ENCODE data around the gene GGT5. TPM values are rescaled to one million over a fixed set of nuclear protein-coding genes. Genes with fewer than 3 reads are reported as not detected.
"Not testable (repeated sequence)": the region's sequence is repeated elsewhere in the genome, so short reads cannot be mapped to it uniquely, and the experiment has no call there.

Gene GGT5
- total RNA-seq, 2 donors from 2014 or later: 0.33 to 0.42 TPM

DNA sequence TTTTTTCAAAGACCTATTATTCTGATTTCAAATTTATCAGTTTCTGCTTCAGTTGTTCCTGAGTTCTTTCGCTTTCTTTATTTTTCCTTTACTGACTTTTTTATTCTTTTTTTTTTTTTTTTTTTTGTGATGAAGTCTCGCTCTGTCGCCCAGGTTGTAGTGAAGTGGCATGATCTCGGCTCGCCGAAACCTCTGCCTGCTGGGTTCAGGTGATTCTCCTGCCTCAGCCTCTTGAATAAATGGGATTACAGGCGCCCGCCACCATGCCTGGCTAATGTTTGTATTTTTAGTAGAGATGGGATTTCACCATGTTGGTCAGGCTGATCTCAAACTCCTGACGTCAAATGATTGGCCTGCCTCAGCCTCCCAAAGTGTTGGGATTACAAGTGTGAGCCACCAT, 31.8 kb downstream of the GGT5 start:
- H3K4me1 Mint-ChIP-seq (ENCODE audit: low read depth in 2 of 2); H3K9me3 Mint-ChIP-seq; H3K27ac Mint-ChIP-seq; H3K36me3 Mint-ChIP-seq; H3K4me3 Mint-ChIP-seq; ATAC-seq; H3K27me3 Mint-ChIP-seq; DNase-seq (ENCODE audit: low spot score): not testable (repeated sequence)

DNA sequence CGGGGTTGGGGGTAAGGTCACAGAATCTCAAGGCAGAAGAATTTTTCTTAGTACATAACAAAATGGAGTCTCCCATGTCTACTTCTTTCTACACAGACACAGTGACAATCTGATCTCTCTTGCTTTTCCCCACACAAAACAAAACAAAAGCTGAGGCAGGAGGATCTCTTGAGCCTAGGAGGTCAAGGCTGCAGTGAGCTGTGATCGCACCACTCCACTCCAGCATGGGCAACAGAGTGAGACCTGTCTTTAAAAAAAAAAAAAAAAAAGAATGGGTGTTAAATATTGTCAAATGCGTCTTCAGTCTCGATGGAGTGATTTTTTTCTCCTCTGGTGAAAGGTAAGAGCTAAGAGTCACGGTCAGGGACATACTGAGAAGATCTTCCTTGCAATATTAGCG, 33.2 kb downstream of the GGT5 start:
- peaks cover 13 to 14% of the 10 kb centered on the region in 2 donors for H3K4me1 Mint-ChIP-seq (ENCODE audit: low read depth in 2 of 2)
- DNase-seq (ENCODE audit: low spot score); H3K9me3 Mint-ChIP-seq; ATAC-seq; H3K27ac Mint-ChIP-seq; H3K4me3 Mint-ChIP-seq; H3K36me3 Mint-ChIP-seq; H3K27me3 Mint-ChIP-seq: not testable (repeated sequence)

DNA sequence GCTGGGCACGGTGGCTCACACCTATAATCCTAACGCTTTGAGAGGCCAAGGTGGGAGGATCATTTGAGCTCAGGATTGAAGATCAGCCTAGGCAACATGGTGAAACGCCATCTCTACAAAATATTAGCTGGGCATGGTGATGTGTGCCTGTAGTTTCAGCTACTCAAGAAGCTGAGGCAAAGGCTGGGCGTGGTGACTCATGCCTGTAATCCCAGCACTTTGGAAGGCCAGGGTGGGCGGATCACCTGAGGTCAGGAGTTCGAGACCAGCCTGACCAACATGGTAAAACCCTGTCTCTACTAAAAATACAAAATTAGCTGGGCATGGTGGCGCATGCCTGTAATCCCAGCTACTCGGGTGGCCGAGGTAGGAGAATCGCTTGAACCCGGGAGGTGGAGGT, 34.5 kb downstream of the GGT5 start:
- not testable (repeated sequence) for ATAC-seq; H3K27ac Mint-ChIP-seq; H3K36me3 Mint-ChIP-seq; DNase-seq (ENCODE audit: low spot score); H3K27me3 Mint-ChIP-seq; H3K4me3 Mint-ChIP-seq; H3K9me3 Mint-ChIP-seq
- peaks cover 18 to 20% of the 10 kb centered on the region in 2 donors for H3K4me1 Mint-ChIP-seq (ENCODE audit: low read depth in 2 of 2)

DNA sequence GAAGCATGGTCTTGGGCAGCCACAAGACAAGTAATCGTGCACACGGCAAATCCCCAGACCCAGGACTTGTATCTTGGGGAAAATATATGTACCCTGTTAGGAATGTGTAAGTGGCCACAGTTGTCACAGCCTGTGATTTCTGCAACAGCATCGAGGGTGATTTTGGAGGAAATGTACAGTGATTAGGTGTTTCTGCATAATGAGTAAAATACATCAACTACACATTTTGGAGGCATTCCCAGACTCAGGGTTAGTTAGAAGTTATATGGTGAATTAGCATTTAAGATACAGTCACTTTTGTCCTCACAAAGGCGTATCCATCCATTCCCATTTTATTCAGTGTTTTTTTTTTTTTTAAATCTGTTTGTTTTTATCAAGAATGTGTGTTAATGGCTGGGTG, 35.2 kb downstream of the GGT5 start:
- Mint-ChIP-seq H3K4me3 (no peak overlapping the region), H3K36me3 (no peaks in the 10 kb centered on the region), H3K4me1 (ENCODE audit: low read depth in 2 of 2) (peaks cover 19 to 23% of the 10 kb centered on the region in 2 donors), H3K9me3 (no peaks in the 10 kb centered on the region), H3K27ac (no peak overlapping the region), H3K27me3 (peaks cover 0 to 9% of the 10 kb centered on the region in 2 donors)
- DNase-seq (ENCODE audit: low spot score) (no peak), ATAC-seq (no peak)

DNA sequence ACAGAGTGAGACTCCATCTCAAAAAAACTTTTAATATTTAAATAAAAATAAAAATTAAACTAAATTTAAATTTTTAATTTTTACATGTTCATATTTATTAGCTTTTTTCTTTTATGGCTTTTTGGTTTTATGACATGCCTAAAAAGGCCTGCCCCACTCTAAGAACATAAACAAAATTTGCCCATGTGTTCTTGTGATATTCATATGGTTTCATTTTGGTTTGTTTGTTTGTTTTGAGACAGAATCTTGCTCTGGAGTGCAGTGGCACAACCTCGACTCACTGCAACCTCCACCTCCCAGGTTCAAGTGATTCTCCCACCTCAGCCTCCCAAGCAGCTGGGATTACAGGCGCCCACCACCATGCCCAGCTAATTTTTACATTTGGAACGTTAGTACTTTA, 35.9 kb downstream of the GGT5 start:
- ATAC-seq: no peak
- Mint-ChIP-seq H3K4me3 (no peak overlapping the region), H3K4me1 (ENCODE audit: low read depth in 2 of 2) (peaks cover 19 to 23% of the 10 kb centered on the region in 2 donors), H3K27me3 (peaks cover 0 to 9% of the 10 kb centered on the region in 2 donors), H3K36me3 (no peaks in the 10 kb centered on the region), H3K9me3 (no peaks in the 10 kb centered on the region), H3K27ac (no peak overlapping the region)
- no peak for DNase-seq (ENCODE audit: low spot score)

DNA sequence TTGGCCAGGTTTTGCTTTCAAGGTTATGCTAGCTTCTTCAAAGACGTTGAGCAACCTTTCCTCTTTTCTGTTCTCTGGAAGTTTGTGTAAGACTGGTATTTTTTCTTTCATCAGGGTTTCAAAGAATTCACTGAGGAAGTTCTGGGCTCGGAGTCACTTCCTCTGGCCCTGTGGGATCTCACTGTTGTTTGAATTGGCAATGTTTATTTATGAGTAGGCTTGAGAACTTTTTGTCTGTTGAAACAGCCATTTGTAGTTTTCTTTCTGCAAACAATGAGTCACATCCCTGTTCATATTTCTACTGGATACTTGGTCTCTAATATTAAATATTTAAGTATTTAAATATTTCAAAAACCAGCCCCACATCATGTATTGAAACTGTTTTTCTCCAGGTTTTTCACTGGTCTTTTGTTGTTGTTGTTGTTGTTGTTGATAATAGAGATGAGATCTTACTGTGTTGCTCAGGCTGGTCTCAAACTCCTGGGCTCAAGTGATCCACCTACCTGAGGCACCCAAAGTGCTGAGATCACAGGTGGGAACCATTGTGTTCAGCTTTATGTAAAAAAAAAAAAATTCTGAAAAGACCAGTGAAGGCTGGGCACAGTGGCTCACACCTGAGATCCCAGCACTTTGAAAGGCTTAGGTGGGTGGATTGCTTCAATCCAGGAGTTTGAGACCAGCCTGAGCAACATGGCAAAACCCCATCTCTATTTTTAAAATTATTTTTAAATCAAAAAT, 36.7 kb downstream of the GGT5 start:
- peak overlapping the region; percentile 33 for H3K4me3 Mint-ChIP-seq

DNA sequence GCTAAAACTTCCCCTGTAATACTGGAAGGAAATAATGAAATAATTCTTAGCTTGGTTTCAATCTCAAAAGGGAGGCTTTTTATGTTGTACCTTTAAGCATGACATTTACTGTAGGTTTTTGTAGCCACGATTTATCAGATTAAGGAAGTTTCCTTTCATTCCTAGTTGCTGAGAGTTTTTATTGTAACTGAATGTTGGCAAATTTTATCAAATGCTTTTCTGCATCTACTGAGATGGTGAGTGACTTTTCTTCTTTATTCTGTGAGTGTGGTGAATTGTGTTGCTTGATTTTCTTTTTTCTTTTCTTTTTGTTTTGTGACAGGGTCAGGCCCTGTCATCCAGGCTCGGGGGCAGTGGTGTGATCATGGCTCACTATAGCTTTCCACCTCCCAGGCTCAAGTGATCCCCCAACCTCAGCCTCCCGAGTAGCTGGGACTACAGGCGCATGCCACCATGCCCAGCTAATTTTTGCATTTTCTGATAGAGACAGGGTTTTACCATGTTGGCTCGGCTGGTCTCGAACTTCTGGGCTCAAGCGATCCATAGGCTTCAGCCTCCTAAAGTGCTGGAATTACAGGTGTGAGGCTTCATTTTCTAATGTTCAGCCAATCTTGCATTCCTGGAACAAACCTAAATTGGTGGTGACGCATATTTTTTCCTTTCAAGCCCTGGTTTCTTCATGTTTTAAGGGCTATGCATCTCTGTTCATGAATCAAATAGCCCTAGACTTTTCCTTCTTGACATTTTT, 37.4 kb downstream of the GGT5 start:
- no peak for DNase-seq (ENCODE audit: low spot score)
- H3K4me1 Mint-ChIP-seq (ENCODE audit: low read depth in 2 of 2): peaks cover 19 to 23% of the 10 kb centered on the region in 2 donors
- ATAC-seq: no peak
- H3K27me3 Mint-ChIP-seq: peaks cover 0 to 9% of the 10 kb centered on the region in 2 donors
- peak overlapping the region; percentile 67 to 89 for H3K27ac Mint-ChIP-seq
- H3K9me3 Mint-ChIP-seq: no peaks in the 10 kb centered on the region
- H3K36me3 Mint-ChIP-seq: no peaks in the 10 kb centered on the region
- H3K4me3 Mint-ChIP-seq: peak overlapping the region; percentile 33

More for the DNA sequence above, 36.7 kb downstream of the GGT5 start:
- DNase-seq (ENCODE audit: low spot score): no peak
- Mint-ChIP-seq H3K27me3 (peaks cover 0 to 9% of the 10 kb centered on the region in 2 donors), H3K27ac (peak overlapping the region; percentile 67 to 89), H3K9me3 (no peaks in the 10 kb centered on the region), H3K36me3 (no peaks in the 10 kb centered on the region), H3K4me1 (ENCODE audit: low read depth in 2 of 2) (peaks cover 19 to 23% of the 10 kb centered on the region in 2 donors)
- ATAC-seq: peak; percentile 53 to 84

DNA sequence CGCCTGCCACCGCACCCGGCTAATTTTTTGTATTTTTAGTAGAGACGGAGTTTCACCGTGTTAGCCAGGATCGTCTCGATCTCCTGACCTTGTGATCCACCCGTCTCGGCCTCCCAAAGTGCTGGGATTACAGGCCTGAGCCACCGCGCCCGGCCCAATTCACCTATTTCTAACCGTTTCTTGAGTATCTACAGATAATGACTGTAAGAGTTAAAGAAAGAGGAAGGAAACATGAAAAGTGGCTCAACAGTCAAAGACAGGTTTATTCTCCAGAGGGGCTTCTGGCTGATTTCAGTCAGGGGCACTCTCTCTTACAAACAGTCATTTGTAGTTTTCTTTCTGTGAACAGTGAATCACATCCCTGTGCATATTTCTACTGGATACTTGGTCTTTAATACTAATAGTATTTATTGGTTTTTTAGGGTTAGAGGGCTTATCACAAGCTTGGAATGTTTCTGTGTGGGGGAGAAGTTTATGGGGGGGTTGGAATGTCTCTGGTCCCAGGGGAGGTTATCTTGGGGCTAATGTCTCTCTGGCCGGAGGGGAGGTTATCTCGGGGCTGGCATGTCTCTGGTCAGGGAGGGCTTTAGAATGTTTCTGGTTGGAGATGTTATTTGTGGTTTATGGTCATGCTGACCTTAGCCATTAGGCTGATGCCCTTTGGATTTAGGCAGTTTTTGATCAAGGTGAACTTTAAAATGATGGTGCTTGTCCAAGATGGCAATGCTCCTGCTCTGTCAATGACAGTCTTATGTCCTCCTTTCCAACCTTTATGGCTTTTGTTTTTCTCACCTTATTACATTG, 38.2 kb downstream of the GGT5 start:
- H3K4me3 Mint-ChIP-seq; H3K27me3 Mint-ChIP-seq; H3K9me3 Mint-ChIP-seq; H3K36me3 Mint-ChIP-seq; ATAC-seq; DNase-seq (ENCODE audit: low spot score): not testable (repeated sequence)
- peaks cover 19 to 23% of the 10 kb centered on the region in 2 donors for H3K4me1 Mint-ChIP-seq (ENCODE audit: low read depth in 2 of 2)
- H3K27ac Mint-ChIP-seq: peak overlapping the region; percentile 67 to 89

DNA sequence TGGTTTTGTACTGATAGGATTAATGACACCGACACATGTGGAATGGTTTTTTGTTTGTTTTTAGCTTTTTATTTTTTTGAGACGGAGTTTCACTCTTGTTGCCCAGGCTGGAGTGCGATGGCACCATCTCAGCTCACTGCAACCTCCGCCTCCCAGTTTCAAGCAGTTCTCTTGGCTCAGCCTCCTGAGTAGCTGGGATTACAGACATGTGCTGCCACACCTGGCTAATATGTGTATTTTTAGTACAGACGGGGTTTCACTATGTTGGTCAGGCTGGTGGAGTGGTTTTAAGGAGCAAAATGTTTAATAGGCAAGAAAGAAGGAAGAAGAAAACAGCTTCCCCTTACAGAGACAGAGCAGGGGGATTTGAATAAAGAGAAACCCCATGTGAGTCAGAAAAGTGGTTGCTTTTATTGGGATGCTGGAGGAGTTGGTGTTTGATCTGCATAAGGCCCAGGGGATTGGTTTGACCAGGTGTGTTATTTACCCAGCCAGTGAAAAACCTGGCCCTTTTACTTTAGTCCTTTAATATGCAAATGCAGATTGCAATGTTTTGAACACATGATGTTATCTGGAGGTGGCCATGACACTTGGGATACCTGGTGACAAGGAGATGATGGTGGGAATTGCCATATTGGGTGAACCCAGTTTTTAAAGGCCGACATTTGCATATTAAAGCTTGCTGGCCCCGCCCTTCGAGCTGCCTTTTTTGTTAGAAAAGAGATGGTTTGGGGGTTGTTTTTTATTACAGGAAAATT, 39.3 kb downstream of the GGT5 start:
- H3K4me3 Mint-ChIP-seq: no peak overlapping the region
- peak overlapping the region in 1 of 2 donors; percentile 23 for H3K27ac Mint-ChIP-seq
- no peaks in the 10 kb centered on the region for H3K9me3 Mint-ChIP-seq
- H3K36me3 Mint-ChIP-seq: no peaks in the 10 kb centered on the region
- ATAC-seq: no peak
- peaks cover 19 to 23% of the 10 kb centered on the region in 2 donors for H3K4me1 Mint-ChIP-seq (ENCODE audit: low read depth in 2 of 2)
- no peak for DNase-seq (ENCODE audit: low spot score)
- H3K27me3 Mint-ChIP-seq: peaks cover 0 to 9% of the 10 kb centered on the region in 2 donors

DNA sequence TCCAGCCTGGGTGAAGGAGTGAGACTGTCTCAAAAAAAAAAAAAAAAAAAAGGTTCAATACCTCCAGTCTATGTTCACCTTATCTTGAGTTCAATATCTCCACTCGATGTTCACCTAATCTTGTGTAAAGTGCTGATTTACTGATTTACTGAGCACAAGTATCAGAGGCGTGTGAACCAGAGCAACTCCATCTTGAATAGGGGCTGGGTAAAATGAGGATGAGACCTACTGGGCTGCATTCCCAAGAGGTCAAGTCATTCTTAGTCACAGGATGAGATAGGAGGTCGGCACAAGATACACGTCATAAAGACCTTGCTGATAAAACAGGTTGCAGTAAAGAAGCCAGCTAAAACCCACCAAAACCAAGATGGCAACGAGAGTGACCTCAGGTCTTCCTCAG, 41.0 kb downstream of the GGT5 start:
- H3K36me3 Mint-ChIP-seq; H3K9me3 Mint-ChIP-seq; H3K4me3 Mint-ChIP-seq; ATAC-seq; H3K27ac Mint-ChIP-seq; H3K27me3 Mint-ChIP-seq; DNase-seq (ENCODE audit: low spot score): not testable (repeated sequence)
- H3K4me1 Mint-ChIP-seq (ENCODE audit: low read depth in 2 of 2): peaks cover 19 to 23% of the 10 kb centered on the region in 2 donors

DNA sequence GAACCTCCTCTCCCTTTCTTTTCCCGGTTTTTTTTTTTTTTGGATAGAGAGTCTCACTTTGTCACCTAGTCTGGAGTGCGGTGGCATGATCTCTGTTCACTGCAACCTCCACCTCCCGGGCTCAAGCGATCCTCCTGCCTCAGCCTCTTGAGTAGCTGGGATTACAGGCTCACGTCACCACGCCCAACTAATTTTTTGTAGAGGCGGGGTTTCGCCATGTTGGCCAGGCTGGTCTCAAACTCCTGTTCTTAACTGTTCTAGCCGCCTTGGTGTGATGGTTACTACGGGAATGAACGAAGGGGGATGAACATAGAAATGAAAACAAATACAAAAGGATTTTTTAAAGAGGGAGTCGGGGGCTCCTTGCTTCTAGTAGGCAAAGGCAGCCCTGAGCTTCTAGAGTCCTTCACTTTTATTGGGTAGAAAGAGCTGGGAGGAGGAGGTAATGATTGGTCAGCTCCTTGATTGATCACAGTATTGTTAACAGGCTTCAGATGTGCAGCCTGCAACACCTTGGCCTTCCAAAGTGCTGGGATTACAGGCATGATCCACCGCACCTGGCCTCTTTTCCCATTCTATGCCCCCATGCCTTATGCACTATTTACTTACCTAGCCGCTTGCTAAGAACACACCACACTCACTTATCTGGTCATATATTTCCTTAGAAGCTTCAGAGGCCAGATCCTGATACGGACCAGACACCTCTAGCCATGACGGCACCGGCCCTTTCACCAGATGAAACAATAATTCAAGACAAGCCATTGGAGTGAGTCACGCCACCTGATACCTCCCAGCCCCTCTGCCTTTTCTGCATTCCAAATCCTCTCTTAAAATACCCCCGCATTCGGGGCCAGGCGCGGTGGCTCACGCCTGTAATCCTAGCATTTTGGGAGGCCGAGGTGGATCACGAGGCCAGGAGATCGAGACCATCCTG, 42.9 kb downstream of the GGT5 start:
- Mint-ChIP-seq H3K4me1 (ENCODE audit: low read depth in 2 of 2) (peaks cover 15 to 18% of the 10 kb centered on the region in 2 donors), H3K4me3 (no peak overlapping the region), H3K36me3 (no peaks in the 10 kb centered on the region), H3K9me3 (no peaks in the 10 kb centered on the region), H3K27me3 (peaks cover 0 to 9% of the 10 kb centered on the region in 2 donors), H3K27ac (no peak overlapping the region)
- ATAC-seq: no peak
- DNase-seq (ENCODE audit: low spot score): no peak

DNA sequence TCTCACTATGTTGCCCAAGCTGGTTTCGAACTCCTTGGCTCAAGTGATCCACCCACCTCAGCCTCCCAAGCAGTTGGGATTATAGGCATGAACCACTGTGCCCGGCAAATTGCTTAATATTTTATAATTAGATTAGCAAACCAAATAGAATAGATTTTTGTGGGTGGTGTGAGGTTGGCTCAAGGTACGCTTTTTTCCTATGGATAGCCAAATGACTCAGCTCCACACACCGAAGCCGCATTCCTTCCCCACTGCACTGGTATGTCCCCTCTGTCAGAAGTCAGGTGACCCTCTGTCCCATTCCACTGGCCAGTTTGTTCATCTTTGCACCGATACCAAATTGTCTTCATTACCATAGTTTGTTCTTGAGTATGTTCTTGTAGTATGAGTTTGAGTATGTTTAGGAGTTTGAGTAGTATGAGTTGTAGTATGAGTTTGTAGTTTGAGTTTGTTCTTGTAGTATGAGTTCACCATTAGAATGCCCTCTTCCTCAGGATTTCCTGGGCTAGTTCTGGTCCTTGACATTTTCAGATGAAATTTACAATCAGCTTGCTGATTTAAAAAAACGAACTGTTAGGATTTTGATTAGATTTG, 44.2 kb downstream of the GGT5 start:
- peaks cover 11 to 13% of the 10 kb centered on the region in 2 donors for H3K4me1 Mint-ChIP-seq (ENCODE audit: low read depth in 2 of 2)
- DNase-seq (ENCODE audit: low spot score) (no peak), ATAC-seq (no peak)
- H3K36me3 Mint-ChIP-seq: no peaks in the 10 kb centered on the region
- H3K27ac Mint-ChIP-seq: no peak overlapping the region
- H3K4me3 Mint-ChIP-seq: no peak overlapping the region
- H3K27me3 Mint-ChIP-seq: peaks cover 0 to 7% of the 10 kb centered on the region in 2 donors
- H3K9me3 Mint-ChIP-seq: no peaks in the 10 kb centered on the region
